B cell (primary cell): Measurements from ENCODE around the gene CCDC87. TPM values are rescaled to one million over a fixed set of nuclear protein-coding genes. Genes with fewer than 3 reads are reported as not detected.

ENCODE experiments used
- ATAC-seq: fragments of 200-7000 bp; cut with Tn5 transposase; one replicate; pipeline ENCODE4 v1.10.0; 2021; ENCODE audit warnings: low read depth, mild to moderate bottlenecking, moderate number of reproducible peaks, moderate library complexity
- CTCF ChIA-PET: fragments of 350-600 bp; sonication (Branson Sonifier 250); formaldehyde crosslinking; loops from one replicate; lab custom pipeline; 2021; ENCODE audit warnings: antibody characterized with exemption, inconsistent platforms; lab: Charles Lee
- POLR2A ChIA-PET: fragments of 350-600 bp; sonication (Branson Sonifier 250); formaldehyde crosslinking; loops from one replicate; lab custom pipeline; 2021; ENCODE audit warnings: antibody characterized with exemption; lab: Charles Lee
- DNase-seq: peaks from one replicate; pipeline ENCODE4 v3.0.0; 2013
- H2AFZ ChIP-seq: 2 replicates; pipeline ENCODE4 v1.6.1; 2012; ENCODE audit warnings: mild to moderate bottlenecking, low read depth, low read length; ENCODE audit not compliant: insufficient read depth, poor library complexity, severe bottlenecking
- H3K27ac ChIP-seq, 2 donors: 1 replicate in 1 of 2; 2 replicates in 1 of 2; pipeline ENCODE4 v1.5.1; 2012 to 2013; ENCODE audit warnings: low read length in 2 of 2, mild to moderate bottlenecking in 2 of 2, moderate library complexity in 1 of 2
- H3K27me3 ChIP-seq, 4 experiments: fragments of 200-600 bp in 1 of 4; sonication (generic) in 1 of 4; replicated peaks in 1 of 4; 1 replicate in 2 of 4; 2 replicates in 2 of 4; pipeline versions ENCODE4 v1.6.1 to v1.7.0; 2013 to 2016; ENCODE audit warnings: low read length in 3 of 4, mild to moderate bottlenecking in 2 of 4, mixed read lengths in 1 of 4, moderate library complexity in 1 of 4; ENCODE audit not compliant: insufficient read depth in 4 of 4, control insufficient read depth in 3 of 4; ENCODE audit errors: control extremely low read depth in 1 of 4
- H3K36me3 ChIP-seq, 2 experiments: replicated peaks in 1 of 2; 1 replicate in 1 of 2; 2 replicates in 1 of 2; pipeline versions ENCODE4 v1.6.1 to v1.7.1; 2013; ENCODE audit warnings: low read length in 1 of 2; ENCODE audit not compliant: insufficient read depth in 2 of 2, control insufficient read depth in 1 of 2; ENCODE audit errors: control extremely low read depth in 1 of 2, extremely low read depth in 1 of 2
- H3K4me1 ChIP-seq, 2 donors: fragments of 200-600 bp in 1 of 2; sonication (generic) in 1 of 2; 1 replicate in 1 of 2; 2 replicates in 1 of 2; pipeline versions ENCODE4 v1.5.1 to v1.6.1; 2013 to 2017; ENCODE audit warnings: low read length in 2 of 2; ENCODE audit not compliant: control insufficient read depth in 2 of 2, insufficient read depth in 2 of 2
- H3K4me2 ChIP-seq: replicated peaks from 2 replicates; pipeline ENCODE3; 2012; ENCODE audit warnings: mild to moderate bottlenecking, low read depth, low read length; ENCODE audit not compliant: poor library complexity, severe bottlenecking
- H3K4me3 ChIP-seq, 5 experiments: fragments of 200-600 bp in 1 of 5; sonication (generic) in 1 of 5; 1 replicate in 3 of 5; 2 replicates in 2 of 5; pipeline versions ENCODE4 v1.5.1 to v1.7.0; 2011 to 2016; ENCODE audit warnings: low read length in 4 of 5, mild to moderate bottlenecking in 4 of 5, low read depth in 2 of 5, control low read depth in 1 of 5, moderate library complexity in 1 of 5; ENCODE audit not compliant: insufficient read depth in 1 of 5; ENCODE audit errors: control extremely low read depth in 1 of 5, extremely low read depth in 1 of 5
- H3K79me2 ChIP-seq: fragments of 200-600 bp; sonication (generic); one replicate; pipeline ENCODE4 v1.6.0; 2016; ENCODE audit warnings: low read length; ENCODE audit not compliant: control insufficient read depth, insufficient read depth
- H3K9ac ChIP-seq: fragments of 200-600 bp; sonication (generic); 2 replicates; pipeline ENCODE4 v1.6.1; 2017; ENCODE audit warnings: mild to moderate bottlenecking, low read length, moderate library complexity
- H3K9me3 ChIP-seq, 3 donors: one replicate each; pipeline versions ENCODE4 v1.6.1 to v1.7.1; 2013; ENCODE audit warnings: low read length in 2 of 3; ENCODE audit not compliant: control insufficient read depth in 2 of 3, insufficient read depth in 1 of 3; ENCODE audit errors: control extremely low read depth in 1 of 3
- H4K20me1 ChIP-seq: 2 replicates; pipeline ENCODE4 v1.6.0; 2012; ENCODE audit warnings: mild to moderate bottlenecking, low read length; ENCODE audit not compliant: insufficient read depth, control insufficient read depth, poor library complexity, severe bottlenecking
- H3K27ac Mint-ChIP-seq: one replicate; pipeline ENCODE4 v1.8.0; 2021; ENCODE audit warnings: mixed read lengths
- H3K27me3 Mint-ChIP-seq: one replicate; pipeline ENCODE4 v1.8.0; 2021; ENCODE audit warnings: mixed read lengths
- H3K4me1 Mint-ChIP-seq: one replicate; pipeline ENCODE4 v1.8.0; 2021; ENCODE audit warnings: mixed read lengths
- H3K4me3 Mint-ChIP-seq: one replicate; pipeline ENCODE4 v1.8.0; 2021; ENCODE audit warnings: mixed read lengths
- H3K9me3 Mint-ChIP-seq: one replicate; pipeline ENCODE4 v1.8.0; 2022; ENCODE audit warnings: mixed read lengths; ENCODE audit not compliant: insufficient read depth
- CTCF ChIP-seq: fragments of 200-600 bp; IDR thresholded peaks from one replicate; pipeline ENCODE4 v1.8.0; 2022; ENCODE audit warnings: antibody characterized with exemption, mild to moderate bottlenecking
- EZH2 ChIP-seq: IDR thresholded peaks from 2 replicates; pipeline ENCODE4 v1.6.1; 2012; ENCODE audit warnings: borderline replicate concordance, low read depth, mild to moderate bottlenecking, moderate library complexity, low read length; ENCODE audit not compliant: insufficient read depth, poor library complexity, severe bottlenecking
- WGBS: methylation state at CpG from one replicate; pipeline ENCODE4 v1.1.5; 2013; ENCODE audit warnings: missing lambda C conversion rate; ENCODE audit not compliant: insufficient coverage; 5-methylcytosine and 5-hydroxymethylcytosine counted together
- intact Hi-C: fragments of 100-400 bp; cut with micrococcal nuclease; formaldehyde crosslinking; loops from one replicate; pipeline ENCODE4 v1.10.0; 2022
- polyA plus RNA-seq: library from polyadenylated mRNA; depleted of rRNA; stranded (reverse); fragments of >200 nt; gene quantifications from 2 replicates; pipeline ENCODE4 v1.2.3, GENCODE V29; 2012
- total RNA-seq, 2 donors: library from RNA; stranded (reverse); fragments of 120-200 nt in 1 of 2; gene quantifications; 1 replicate in 1 of 2; 2 replicates in 1 of 2; pipeline versions ENCODE4 v1.2.3 to v1.2.4, GENCODE V29; 2013 to 2022

Gene CCDC87
- total and polyA plus RNA-seq, 2 donors (not counting 1 experiment from before 2014, with no cell fraction given), result 0.39 TPM; not detected in 1

GRCh38 chr11:66567787-66568123 is 25.1 kb downstream of the CCDC87 start:
- CTCF ChIA-PET, result interaction anchor here (1.0 to 3.2 kb wide), 6 partner anchors 10 to 241 kb away, joined by 3 to 21 read pairs (median 4); partner anchors contain the start of genes RBM4B and ZDHHC24
- 71% methylated on average over 14 of the region's 15 CpGs for WGBS
- H4K20me1 ChIP-seq, result no peaks in the 10 kb centered on the region
- ATAC-seq, result no peak
- H3K4me2 ChIP-seq, result peak overlapping the region; percentile 94
- peak overlapping the region in 3 of 5 experiments; percentile 55 to 69 (median 61) for H3K4me3 ChIP-seq
- no peaks in the 10 kb centered on the region for H3K9me3 Mint-ChIP-seq
- H3K79me2 ChIP-seq, result no peaks in the 10 kb centered on the region
- H3K27me3 ChIP-seq, result peaks cover 0 to 22% (median 3%) of the 10 kb centered on the region in 4 experiments
- peaks cover 10% of the 10 kb centered on the region for H3K4me1 Mint-ChIP-seq
- no peaks in the 10 kb centered on the region for H3K36me3 ChIP-seq
- H3K27me3 Mint-ChIP-seq, result peaks cover 9% of the 10 kb centered on the region
- H3K4me1 ChIP-seq, result peaks cover 9 to 11% of the 10 kb centered on the region in 2 donors
- H3K4me3 Mint-ChIP-seq, result peak overlapping the region; percentile 78
- peak overlapping the region; percentile 50 for H3K27ac Mint-ChIP-seq
- H3K9ac ChIP-seq, result peak overlapping the region; percentile 69
- TF ChIP-seq EZH2 (no peak), CTCF (no peak)
- H3K27ac ChIP-seq, result no peak overlapping the region
- peak overlapping the region; percentile 91 for H2AFZ ChIP-seq
- POLR2A ChIA-PET, result interaction anchor here (1.3 kb wide), 1 partner anchor 111 kb away, joined by 3 read pairs; no protein-coding TSS in a partner anchor
- DNase-seq, result no peak
- intact Hi-C loops, result no loop called here
- no peaks in the 10 kb centered on the region for H3K9me3 ChIP-seq

- WGBS, result 93% methylated on average over 8 of the region's 8 CpGs
These were observed 26.6 kb downstream of the CCDC87 start for GRCh38 chr11:66566221-66566620.

More at GRCh38 chr11:66566221-66566620, 26.6 kb downstream of the CCDC87 start:
- Histone ChIP-seq H3K9me3 (no peaks in the 10 kb centered on the region), H3K27ac (no peak overlapping the region), H3K36me3 (no peaks in the 10 kb centered on the region), H3K4me2 (no peak overlapping the region), H4K20me1 (no peaks in the 10 kb centered on the region), H3K79me2 (no peaks in the 10 kb centered on the region), H2AFZ (no peak overlapping the region), H3K4me3 (no peak overlapping the region), H3K9ac (no peak overlapping the region), H3K27me3 (peaks cover 0 to 22% (median 3%) of the 10 kb centered on the region in 4 experiments), H3K4me1 (peaks cover 9 to 11% of the 10 kb centered on the region in 2 donors)
- ATAC-seq (no peak), DNase-seq (no peak)
- Mint-ChIP-seq H3K4me3 (peak overlapping the region; percentile 3), H3K27ac (no peak overlapping the region), H3K4me1 (peaks cover 10% of the 10 kb centered on the region), H3K27me3 (peaks cover 9% of the 10 kb centered on the region), H3K9me3 (no peaks in the 10 kb centered on the region)
- TF ChIP-seq EZH2 (no peak), CTCF (no peak)
- POLR2A ChIA-PET, result no interaction called here
- CTCF ChIA-PET, result interaction anchor here (0.5 kb wide), 1 partner anchor 1536 kb away, joined by 4 read pairs; no protein-coding TSS in a partner anchor
- intact Hi-C loops, result no loop called here
